Gastroesophageal sphincter (tissue), 3 donors: ENCODE data around the gene CLTB.

Experiments
- POLR2A ChIP-seq, 2 donors: fragments of 450-650 bp; IDR thresholded peaks; one replicate each; pipeline ENCODE4 v1.6.1; 2017; ENCODE audit warnings: antibody characterized with exemption in 2 of 2, mild to moderate bottlenecking in 2 of 2, moderate library complexity in 1 of 2
- POLR2AphosphoS5 ChIP-seq: sonication (generic); formaldehyde crosslinking; IDR thresholded peaks from one replicate; pipeline ENCODE4 v1.6.1; 2017; ENCODE audit warnings: antibody characterized with exemption
- TF ChIP-seq, protein P1 (sequence below), 4 experiments: fragments of 200-600 bp in 2 of 4; fragments of 450-650 bp in 2 of 4; sonication (generic) in 1 of 4; IDR thresholded peaks; one replicate each; pipeline ENCODE4 v1.5.1; 2017 to 2019; ENCODE audit warnings: antibody characterized with exemption in 4 of 4, mild to moderate bottlenecking in 2 of 4, moderate library complexity in 2 of 4

DNA sequence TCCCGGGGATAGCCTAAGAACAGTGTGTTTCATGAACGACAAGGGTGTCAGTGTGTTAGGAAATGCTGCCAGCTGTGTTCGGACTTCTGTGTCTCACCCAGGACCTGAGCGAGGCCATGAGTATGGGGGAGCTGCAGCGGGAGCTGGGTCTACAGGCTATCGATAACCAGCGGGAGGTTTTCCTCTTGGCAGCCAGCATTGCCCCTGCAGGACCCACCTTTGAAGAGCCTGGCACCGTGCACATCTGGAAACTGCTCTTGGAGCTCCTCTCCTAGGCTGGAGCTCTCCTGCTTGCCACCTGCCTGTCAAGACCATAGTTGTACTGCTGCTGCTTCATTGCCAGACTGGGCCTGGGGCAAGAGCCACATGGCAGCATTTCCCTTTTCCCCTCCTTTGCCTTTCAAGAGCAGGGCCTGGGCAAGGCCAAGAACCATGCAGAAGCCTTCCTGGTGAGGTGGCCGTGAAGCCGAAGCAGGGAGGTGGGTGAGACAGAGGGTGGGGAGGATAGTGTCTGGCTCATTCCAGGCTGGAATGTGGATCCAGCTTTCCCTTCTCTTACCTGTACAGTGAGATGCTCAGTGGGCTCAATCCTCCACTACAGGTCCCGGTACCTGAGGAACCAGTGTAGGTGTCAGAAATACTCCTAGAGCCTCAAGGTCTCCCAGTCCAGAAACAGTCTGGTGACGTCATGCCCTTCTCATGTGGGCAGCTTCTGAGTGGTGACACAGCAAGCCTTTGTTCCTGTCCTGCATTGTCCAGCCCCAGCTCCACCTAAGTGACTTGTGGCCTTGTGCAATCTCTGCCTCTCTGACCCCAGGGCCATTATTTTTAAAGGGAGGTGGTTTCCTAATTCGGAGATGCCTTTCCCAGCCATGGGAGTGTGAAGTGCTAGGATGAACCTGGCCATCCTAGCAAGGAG lies 44.5 kb downstream of the CLTB start:
- TF ChIP-seq, protein P1, sequence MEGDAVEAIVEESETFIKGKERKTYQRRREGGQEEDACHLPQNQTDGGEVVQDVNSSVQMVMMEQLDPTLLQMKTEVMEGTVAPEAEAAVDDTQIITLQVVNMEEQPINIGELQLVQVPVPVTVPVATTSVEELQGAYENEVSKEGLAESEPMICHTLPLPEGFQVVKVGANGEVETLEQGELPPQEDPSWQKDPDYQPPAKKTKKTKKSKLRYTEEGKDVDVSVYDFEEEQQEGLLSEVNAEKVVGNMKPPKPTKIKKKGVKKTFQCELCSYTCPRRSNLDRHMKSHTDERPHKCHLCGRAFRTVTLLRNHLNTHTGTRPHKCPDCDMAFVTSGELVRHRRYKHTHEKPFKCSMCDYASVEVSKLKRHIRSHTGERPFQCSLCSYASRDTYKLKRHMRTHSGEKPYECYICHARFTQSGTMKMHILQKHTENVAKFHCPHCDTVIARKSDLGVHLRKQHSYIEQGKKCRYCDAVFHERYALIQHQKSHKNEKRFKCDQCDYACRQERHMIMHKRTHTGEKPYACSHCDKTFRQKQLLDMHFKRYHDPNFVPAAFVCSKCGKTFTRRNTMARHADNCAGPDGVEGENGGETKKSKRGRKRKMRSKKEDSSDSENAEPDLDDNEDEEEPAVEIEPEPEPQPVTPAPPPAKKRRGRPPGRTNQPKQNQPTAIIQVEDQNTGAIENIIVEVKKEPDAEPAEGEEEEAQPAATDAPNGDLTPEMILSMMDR (IDR thresholded peaks at IDR 0.05) = no peak
- TF ChIP-seq POLR2AphosphoS5 = no peak
- TF ChIP-seq POLR2A (IDR thresholded peaks at IDR 0.05) = no peak
